GM21786 (cell line): ENCODE measurements around the gene PMM2.
"Not testable (repeated sequence)": the region's sequence is repeated elsewhere in the genome, so short reads cannot be mapped to it uniquely, and the experiment has no call there.

Source experiments
- ATAC-seq: cut with Tn5 transposase; IDR thresholded peaks from one replicate; pipeline ENCODE4 v1.9.1; 2021; ENCODE audit not compliant: unreplicated experiment

PMM2 gene

DNA sequence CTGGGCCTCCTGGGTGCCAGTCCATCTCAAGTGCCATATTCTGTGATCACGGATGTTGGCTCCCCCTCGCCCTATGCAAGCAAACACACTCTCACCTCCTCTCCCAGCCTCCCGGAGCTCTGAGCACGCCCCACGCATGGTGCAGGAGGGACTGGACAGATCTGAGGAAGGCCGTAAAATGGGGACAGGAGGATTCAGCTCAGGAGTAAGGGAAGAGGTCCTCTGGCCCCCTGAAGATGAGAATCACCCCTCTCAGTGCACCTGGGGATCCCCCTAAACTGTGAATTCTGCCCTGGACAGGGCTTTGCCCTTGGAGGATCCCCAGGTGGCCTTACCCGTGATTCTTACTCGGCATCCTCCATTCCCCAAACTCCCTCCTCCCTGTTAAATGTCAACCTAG is 15.8 kb upstream of the PMM2 start:
- no peak for ATAC-seq

DNA sequence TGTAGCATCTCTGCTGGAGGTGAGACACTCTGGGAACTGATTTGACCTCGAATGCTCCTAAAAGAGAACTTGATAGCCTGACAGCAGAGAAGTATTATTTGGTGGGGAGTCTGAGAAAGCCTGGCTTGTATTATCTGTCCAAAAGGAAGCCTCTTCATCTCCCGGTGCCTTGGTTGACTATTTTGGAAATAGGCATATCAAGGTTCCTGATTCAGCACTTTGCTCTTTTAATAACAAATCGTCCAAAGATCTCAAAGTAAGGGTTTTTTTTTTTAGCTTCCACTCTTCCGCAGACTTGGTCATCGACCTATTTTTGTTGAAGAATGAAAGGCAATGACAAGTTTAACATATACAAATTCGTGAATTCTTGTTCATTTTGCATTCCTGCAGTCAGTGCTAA is 15.0 kb upstream of the PMM2 start:
- no peak for ATAC-seq

DNA sequence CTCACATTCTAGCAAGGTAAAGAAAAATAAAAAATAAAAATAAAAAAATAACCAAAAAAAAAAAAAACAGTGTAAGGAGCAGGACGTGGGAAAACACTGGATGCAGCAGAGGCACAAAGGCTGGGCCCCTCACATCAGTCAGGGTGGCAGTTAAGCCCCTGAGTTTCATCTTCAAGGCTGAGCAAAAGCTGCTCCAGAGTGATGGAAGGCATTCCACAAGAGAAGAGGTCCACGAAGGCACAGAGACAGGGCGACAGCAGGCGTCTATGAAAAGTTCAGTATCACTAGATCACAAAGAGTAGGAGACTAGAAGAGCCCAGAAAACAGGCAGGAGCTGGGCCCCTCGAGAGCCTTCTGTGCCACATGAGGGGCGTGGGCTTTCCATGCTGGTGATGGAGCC is 12.2 kb upstream of the PMM2 start:
- ATAC-seq: no peak

DNA sequence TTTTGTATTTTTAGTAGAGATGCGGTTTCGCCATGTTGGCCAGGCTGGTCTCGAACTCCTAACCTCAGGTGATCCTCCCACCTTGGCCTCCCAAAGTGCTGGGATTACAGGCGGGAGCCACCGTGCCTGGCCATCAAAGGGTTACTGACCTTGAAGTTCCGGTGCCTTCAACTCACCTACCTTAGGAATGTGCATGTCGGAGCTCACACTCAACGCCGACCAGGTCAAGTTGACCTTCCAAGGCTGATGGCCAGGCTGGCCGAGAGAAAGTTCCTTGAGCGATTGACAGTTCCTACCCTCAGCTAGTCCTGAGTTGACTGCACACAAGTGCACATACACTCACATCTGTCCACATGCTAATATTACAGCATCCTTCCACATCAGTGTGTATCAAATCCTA is 11.3 kb upstream of the PMM2 start:
- not testable (repeated sequence) for ATAC-seq

DNA sequence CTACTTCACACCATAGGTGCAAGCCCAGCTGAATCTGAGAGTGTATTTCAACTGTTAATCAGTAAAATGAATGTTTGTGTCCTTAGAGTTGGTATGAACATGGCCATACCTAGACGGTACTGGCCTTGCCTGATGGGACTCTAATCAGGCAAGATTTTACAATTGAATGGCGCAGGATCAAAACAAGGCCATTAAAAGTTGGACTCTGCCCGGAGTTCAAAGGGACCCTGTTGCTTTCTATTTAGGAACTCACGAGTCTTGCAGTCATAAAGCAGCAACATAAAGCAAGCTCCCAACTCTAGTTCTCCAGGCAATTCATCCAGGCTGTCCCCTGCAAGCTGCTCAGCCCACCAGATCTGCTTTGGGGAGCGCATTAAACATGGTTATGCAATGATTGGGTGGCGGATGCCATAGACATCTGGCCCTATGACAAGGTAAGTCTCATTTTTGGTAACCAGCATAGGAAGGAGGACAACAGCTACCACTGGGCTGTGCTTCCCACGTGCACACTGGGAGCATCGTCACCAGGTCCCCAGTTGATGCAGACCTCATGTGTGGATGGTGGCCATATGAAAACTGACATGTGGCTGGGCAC is 9.0 kb upstream of the PMM2 start:
- ATAC-seq: no peak

DNA sequence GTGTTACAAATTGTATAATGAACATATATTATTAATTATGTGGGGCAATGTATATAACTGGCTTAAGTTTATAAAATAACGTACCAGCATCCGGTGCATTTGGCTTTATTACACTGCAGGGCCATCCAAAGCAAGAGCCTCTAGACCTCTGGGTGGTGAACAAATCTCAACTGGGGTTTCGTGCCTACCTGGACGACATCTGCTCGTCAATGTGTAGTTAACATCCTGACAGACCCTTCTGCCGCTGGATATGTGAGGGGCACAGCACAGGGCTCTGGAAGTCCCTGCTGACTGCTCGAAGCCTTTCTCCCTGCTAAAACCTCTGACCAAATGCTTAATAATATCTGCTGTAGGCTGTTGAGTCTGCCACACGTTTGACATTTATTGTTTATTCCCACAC is 2.5 kb upstream of the PMM2 start:
- no peak for ATAC-seq

DNA sequence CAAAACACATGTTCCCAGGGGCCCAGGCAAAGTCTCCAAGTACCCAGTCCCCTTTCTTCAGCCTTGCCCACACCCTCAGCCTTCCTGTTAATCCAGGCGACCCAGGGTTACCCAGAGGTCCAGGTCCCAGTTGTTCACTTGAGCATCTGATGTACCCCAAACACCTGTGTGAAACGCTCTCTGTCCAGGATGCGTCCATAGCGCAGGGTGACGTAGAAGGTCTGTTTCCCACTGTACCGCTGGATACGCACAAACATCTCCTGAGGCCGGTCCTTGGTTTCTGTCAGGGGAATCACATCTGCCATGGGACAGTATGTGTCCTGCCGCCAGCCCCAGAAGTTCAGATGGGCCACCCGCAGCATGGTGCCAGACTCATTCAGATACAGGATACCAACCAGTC is 1.8 kb upstream of the PMM2 start:
- no peak for ATAC-seq

DNA sequence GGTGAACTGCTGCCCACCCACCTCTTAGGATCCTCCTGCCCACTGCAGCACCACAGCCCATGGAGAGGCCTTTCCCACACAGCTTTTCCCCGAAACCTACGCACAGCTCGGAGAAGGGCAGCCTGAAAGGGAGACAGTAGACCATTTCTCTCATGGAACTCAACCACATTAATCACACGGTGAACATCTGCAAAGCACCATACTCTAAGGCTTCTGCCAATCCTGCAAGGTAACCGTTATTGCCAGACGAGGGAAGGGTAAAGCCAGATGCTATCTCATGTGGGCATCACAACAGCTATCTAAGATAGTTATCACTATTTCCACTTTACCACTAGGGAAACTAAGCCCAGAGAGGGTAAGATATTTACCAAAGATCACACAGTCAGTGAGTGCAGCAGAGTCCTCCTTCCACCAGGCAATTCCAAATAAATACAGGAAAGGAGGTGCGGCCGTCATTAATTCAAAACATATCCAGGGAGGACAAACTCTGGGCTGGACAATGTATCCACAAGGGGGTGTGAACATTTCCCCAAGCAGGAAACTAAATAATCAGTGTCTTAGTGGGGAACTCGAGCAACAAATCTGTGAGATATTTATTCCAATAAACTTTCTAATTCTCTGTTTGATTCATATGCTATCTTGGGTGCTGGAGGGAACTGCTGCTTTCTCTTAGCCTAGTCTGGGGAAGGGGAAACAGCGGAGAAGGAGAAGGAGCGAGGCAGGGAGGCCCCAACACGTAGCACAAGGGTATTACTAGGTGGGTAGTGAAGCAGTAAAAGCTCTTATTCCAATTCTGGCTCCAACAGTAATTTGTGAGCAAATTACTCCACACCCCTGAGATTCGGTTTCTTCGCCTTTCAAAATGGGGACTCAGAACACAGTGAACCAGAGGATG is 923 bp upstream of the PMM2 start:
- ATAC-seq: no peak

DNA sequence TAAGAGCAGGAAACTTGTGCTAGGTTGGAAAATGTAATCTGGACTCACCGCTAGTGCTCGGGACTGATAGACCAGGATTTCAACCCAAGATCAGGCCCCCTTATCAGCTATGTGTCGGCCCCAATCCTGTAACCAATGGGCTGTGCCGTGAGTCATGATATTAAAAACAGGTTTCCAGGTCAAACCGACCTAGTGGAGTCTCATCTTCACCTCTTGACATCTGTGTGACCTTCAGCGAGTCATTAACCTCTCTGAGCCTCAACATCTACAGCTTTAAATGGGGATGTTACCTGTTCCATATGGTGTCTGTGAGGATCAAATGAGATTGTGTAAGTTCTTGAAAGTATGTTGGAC is 512 bp downstream of the PMM2 start:
- ATAC-seq: no peak

DNA sequence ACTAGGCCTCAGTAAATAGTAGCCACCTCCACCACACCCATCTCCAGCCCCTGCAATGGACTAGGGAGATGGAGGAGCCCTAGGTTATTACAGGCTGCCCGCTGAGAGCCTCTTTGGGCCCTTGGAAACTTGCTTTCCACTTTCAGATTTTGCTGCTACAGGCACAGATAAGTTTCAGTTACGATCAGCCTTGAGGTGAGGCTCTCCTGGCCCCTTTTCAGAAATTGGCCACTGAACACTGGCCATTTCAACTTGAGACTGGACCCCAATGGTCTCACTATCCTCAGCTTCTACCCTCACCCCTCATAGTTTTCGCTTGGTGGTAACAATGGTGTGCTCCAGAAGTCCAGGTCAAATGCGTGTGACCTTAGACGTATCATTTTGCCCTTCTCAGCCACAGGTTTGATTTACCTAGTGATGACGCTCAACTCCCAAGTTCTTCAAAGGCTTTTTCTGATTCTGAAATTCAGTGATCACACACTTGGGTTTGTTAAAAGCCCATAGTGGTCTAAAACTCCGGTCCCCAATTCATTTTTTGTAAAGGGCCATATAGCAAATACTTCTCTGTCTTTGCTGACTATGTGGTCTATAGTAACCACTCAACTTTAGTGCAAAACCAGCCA is 1.0 kb downstream of the PMM2 start:
- no peak for ATAC-seq

DNA sequence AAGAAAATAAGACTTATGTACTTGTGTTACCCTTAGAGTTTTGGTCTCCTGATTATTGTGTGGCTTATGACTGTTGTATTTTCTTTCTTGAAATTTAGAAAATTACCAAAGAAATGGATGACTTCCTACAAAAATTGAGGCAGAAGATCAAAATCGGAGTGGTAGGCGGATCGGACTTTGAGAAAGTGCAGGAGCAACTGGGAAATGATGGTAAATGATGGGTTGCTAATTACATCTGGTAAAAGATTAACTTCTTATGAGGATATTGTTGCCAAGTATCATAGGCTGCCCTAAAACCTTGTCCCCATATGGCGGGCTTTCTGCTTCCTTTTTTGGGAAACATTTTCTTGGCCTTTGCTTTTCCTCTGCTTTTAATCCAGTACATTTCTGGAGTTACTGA is 4.1 kb downstream of the PMM2 start:
- no peak for ATAC-seq

DNA sequence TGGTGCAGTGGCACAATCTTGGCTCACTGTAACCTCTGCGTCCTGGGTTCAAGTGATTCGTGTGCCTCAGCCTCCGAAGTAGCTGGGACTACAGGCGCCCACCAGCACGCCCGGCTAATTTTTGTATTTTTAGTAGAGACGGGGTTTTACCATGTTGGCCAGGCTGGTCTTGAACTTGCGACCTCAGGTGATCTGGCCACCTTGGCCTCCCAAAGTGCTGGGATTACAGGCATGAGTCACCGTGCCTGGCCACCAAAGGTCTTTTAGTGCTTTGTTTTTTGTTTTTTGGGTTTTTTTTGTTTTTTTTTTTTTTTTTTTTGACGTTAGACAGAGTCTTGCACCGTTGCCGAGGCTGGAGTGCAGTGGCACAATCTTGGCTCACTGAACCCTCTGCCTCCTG is 6.1 kb downstream of the PMM2 start:
- ATAC-seq: not testable (repeated sequence)

DNA sequence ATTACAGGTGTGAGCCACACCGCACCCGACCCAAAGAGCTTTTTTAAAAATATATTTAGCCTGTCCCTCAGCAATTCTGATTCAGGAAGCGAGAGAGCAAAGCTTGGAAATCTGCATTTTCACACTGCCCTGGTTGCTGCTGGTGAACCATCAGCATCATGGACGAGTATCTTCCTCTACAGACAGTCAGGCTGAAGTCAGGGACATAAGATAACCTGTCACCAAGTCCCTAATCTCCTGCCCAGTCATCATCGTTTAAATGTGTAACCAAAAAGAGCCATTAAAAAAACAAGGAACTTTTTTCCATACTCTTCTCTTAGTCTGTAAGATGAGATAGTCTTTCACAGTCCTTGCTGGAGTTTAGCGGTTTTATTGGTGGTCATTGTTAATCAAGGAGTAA is 6.7 kb downstream of the PMM2 start:
- no peak for ATAC-seq

DNA sequence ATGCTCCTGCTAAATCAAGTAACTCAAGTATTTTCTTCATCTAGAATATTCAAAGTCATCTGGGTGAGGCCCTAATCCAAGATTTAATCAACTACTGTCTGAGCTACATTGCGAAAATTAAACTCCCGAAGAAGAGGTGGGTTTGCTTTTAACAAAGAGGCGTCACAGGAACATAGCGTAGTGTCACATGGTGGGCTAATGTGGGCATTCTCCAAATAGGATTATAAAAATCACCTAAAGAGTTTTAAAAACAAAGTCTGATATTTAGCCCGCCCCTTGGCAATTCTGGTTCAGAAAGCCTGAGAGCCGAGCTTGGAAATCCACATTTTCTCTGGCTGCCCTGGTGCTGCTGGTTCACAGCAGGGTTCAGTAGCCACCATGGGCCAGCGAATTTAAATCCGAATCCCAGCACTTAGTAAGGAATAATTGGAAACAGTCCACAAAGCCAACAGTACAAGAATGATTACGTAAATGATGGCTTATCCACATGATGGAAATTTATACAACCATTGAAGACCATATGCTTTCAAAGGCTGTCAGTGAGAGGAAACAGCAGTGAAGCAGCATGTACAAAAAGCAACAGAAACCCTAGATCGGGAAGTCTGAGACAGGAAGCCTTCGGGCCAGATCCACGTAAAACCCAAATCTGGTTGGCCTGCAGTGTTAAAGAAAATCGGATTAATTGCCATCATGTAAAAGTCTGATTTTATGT is 8.8 kb downstream of the PMM2 start:
- ATAC-seq: no peak

DNA sequence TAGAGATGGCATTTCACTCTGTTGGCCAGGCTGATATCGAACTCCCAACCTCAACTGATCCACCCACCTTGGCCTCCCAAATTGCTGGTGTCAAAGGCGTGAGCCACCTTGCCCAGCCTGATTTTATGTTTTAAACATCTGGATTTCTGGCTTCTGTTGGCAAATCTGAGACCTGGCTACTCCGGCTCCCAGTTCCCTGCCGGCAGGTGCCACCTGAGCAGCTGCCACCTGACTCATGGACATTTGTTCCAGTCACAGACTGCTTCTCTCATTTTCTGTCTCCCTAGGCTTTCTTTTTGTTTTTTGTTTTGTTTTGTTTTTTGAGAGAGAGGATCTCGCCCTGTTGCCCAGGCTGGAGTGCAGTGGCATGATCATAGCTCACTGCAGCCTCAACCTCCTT is 9.6 kb downstream of the PMM2 start:
- no peak for ATAC-seq

DNA sequence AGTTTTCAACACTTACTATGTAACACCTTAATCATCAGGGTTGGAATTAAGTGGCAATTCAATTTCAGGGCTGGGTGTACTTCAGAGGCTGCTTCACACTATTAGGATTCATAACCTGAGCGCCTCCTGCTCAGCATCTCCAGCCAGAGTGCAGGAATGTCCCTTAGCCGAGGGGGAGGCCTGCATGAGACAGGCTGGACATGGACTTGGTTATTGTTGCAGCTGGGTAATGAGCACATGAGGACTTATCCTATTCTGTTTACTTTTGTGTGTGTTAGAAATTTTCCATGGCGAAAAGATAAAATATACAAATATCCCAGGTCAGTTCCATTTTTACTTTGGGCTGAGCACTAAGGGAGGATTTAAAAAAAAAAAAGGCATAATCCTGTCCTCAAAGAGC is 10.4 kb downstream of the PMM2 start:
- ATAC-seq: no peak

DNA sequence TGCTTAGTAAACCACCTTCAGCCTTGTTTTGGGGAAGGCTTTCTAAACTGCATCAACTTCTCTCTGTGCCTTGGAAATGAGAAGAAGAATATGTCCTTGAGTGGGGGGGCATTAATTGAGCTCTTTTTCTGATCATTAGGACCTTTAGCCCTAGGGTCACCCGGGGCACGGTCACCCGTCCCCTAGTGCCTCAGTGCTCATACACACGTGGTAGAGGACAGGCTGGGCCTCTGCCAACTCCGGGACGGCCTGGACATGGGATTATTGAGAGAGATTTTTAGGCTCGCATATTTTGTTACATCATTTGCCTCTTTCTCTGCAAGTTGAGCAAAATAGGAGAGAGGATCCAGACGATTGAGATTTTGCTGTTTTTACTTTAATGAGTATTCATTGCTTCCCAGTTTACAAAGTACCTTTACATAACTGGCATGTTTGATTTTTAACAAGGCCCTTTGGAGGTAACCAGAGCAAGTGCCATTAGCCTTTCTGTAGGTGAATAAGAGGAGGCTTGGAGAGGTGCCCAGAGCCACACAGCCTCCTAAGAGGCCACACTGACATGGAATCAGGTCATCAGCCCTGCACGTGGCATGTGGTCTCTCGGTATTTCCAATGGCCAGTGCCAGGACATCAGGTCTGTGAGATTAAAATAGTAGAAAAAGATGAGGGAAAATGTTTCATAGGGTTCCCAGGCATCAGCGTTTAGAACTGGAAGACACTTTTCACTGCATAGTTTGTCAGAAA is 11.1 kb downstream of the PMM2 start:
- ATAC-seq: no peak

DNA sequence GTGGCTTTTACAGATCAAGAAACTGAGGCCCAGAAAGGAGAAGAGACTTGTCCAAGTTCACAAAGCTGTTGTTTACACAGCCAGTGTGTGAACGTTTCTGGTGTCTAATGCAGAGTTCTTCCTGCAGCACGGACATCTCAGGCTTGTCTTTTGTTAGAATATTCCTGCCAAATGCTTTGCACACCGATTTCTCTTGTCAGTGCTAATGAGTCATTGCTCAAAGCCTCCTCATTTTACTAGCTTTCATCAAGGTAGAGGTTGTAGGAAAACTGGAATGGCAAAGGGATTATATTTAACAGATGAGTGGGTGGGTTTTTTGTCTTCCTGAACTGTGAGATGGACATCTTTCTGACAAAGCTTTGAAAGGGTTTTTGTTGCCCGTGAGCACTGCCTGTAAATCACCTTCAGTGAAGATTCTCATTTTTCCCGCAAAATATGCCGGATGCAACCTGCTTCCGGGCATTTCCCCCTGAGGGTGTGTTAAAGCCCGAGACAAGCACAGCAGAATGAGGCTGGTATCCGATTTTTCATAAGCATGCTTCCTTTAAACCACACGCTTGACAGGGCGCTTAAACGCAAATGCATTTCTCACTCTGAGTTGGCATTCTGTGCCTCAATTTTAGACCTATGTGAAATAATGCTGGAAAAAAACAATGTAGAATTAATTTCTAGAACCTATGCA is 14.7 kb downstream of the PMM2 start:
- no peak for ATAC-seq

DNA sequence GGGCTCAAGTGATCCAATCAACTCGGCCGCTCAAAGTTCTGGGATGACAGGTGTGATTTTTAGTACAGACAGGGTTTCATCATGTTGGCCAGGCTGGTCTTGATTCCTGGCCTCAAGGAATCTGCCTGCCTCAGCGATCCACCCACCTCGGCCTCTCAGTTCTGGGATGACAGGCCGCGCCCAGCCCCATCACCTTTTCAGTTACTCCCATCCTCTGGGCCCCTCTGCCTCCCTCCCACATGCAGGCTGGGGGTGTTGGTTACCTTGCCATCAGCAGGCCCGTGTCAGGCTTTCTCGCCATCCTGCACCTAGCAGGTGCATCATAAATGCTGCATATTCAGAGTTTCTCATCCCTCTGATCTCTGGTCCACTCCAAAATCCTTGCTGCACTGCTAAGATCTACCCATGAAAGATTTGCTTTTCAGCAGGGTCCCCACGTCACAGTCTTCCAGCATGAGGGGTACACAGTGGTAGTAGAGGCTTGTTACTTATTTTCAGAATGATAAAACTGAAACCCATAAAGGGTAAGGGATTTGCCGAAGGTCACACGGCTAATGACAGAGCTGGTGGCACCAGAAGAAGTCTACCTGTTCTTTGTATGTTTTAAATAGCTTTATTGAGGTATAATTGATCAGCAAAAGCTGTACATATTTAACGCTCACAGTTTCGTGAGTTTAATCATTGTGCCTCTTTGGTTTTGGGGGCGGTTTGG is 16.6 kb downstream of the PMM2 start:
- ATAC-seq: no peak
